ENCODE data around the gene ELL. TPM values are rescaled to one million over a fixed set of nuclear protein-coding genes. Genes with fewer than 3 reads are reported as not detected.

The ELL gene
- polyA plus RNA-seq, 1 donor, result 9.6 TPM

GRCh38 chr19:18396471-18397241 lies 125.2 kb downstream of the ELL start:
- Histone ChIP-seq H3K27me3 (ENCODE audit: control insufficient read depth, insufficient read depth, low read length) (no peaks in the 10 kb centered on the region), H3K4me1 (ENCODE audit: control insufficient read depth, insufficient read depth, low read length) (peaks cover 15% of the 10 kb centered on the region), H3K4me3 (ENCODE audit: low read length) (peak overlapping the region; percentile 45), H3K27ac (ENCODE audit: low read length) (no peak overlapping the region), H3K9me3 (ENCODE audit: control insufficient read depth, low read depth, low read length) (no peaks in the 10 kb centered on the region), H3K36me3 (ENCODE audit: control insufficient read depth, insufficient read depth, low read length) (no peaks in the 10 kb centered on the region)
- WGBS (ENCODE audit: insufficient coverage, low lambda C conversion rate), result no CpG with 5 or more reads among the region's 37 CpGs
- no peak for DNase-seq

- no CpG with 5 or more reads among the region's 7 CpGs for WGBS (ENCODE audit: insufficient coverage, low lambda C conversion rate)
- no peak overlapping the region for H3K4me3 ChIP-seq (ENCODE audit: low read length)
Measured at GRCh38 chr19:18393836-18394235, 128.0 kb downstream of the ELL start.

GRCh38 chr19:18392926-18393325 lies 128.9 kb downstream of the ELL start:
- no peaks in the 10 kb centered on the region for H3K9me3 ChIP-seq (ENCODE audit: control insufficient read depth, low read depth, low read length)
- no peak overlapping the region for H3K4me3 ChIP-seq (ENCODE audit: low read length)
- H3K36me3 ChIP-seq (ENCODE audit: control insufficient read depth, insufficient read depth, low read length), result peaks cover 19% of the 10 kb centered on the region
- H3K27me3 ChIP-seq (ENCODE audit: control insufficient read depth, insufficient read depth, low read length), result no peaks in the 10 kb centered on the region
- no peak overlapping the region for H3K27ac ChIP-seq (ENCODE audit: low read length)
- no peak for DNase-seq
- peaks cover 19% of the 10 kb centered on the region for H3K4me1 ChIP-seq (ENCODE audit: control insufficient read depth, insufficient read depth, low read length)
- WGBS (ENCODE audit: insufficient coverage, low lambda C conversion rate), result 85% methylated on average over 2 of the region's 5 CpGs

More at GRCh38 chr19:18393836-18394235, 128.0 kb downstream of the ELL start:
- no peak overlapping the region for H3K27ac ChIP-seq (ENCODE audit: low read length)
- H3K27me3 ChIP-seq (ENCODE audit: control insufficient read depth, insufficient read depth, low read length), result no peaks in the 10 kb centered on the region
- no peak for DNase-seq
- H3K4me1 ChIP-seq (ENCODE audit: control insufficient read depth, insufficient read depth, low read length), result peaks cover 15% of the 10 kb centered on the region
- H3K9me3 ChIP-seq (ENCODE audit: control insufficient read depth, low read depth, low read length), result no peaks in the 10 kb centered on the region
- peaks cover 16% of the 10 kb centered on the region for H3K36me3 ChIP-seq (ENCODE audit: control insufficient read depth, insufficient read depth, low read length)

Other genes starting within 250 kb of the ELL start
- gene IQCN, start 247.6 kb downstream of the ELL start, polyA plus RNA-seq, result 5.5 TPM
- gene JUND, start 240.4 kb downstream of the ELL start, polyA plus RNA-seq, result 163 TPM
- gene LSM4, start 199.0 kb downstream of the ELL start, polyA plus RNA-seq, result 94.8 TPM
- 77.2 TPM for gene PGPEP1, start 181.5 kb downstream of the ELL start, polyA plus RNA-seq
- 20.3 TPM for gene GDF15, start 135.9 kb downstream of the ELL start, polyA plus RNA-seq
- gene LRRC25, start 124.4 kb downstream of the ELL start, polyA plus RNA-seq, result 3.1 TPM
- 105 TPM for gene SSBP4, start 102.7 kb downstream of the ELL start, polyA plus RNA-seq
- gene ISYNA1, start 83.9 kb downstream of the ELL start, polyA plus RNA-seq, result 64.4 TPM
- 138 TPM for gene FKBP8, start 21.5 kb upstream of the ELL start, polyA plus RNA-seq
- 62.4 TPM for gene KXD1, start 35.8 kb upstream of the ELL start, polyA plus RNA-seq
- gene UBA52, start 49.8 kb upstream of the ELL start, polyA plus RNA-seq, result 901 TPM
- gene REX1BD, start 66.7 kb upstream of the ELL start, polyA plus RNA-seq, result 47.2 TPM
- gene CRLF1, start 84.7 kb upstream of the ELL start, polyA plus RNA-seq, result 3.2 TPM
- 12.5 TPM for gene TMEM59L, start 90.8 kb upstream of the ELL start, polyA plus RNA-seq
- 4.6 TPM for gene KLHL26, start 115.0 kb upstream of the ELL start, polyA plus RNA-seq
- gene CRTC1, start 161.6 kb upstream of the ELL start, polyA plus RNA-seq, result 21.5 TPM